A673 (cell line): ENCODE data around the gene ULK4. TPM values are rescaled to one million over a fixed set of nuclear protein-coding genes. Genes with fewer than 3 reads are reported as not detected.

Experiments
- BruUV-seq: library from RNA; stranded (reverse); fragments of 400-500 nt; replicated peaks from 2 replicates; lab custom pipeline; 2021; lab: Mats Ljungman, UMichigan
- CTCF ChIA-PET: fragments of 300-600 bp; sonication (Branson Sonifier 250); formaldehyde crosslinking; loops from one replicate; lab custom pipeline; 2022; ENCODE audit warnings: antibody characterized with exemption; lab: Charles Lee
- POLR2A ChIA-PET: fragments of 300-600 bp; sonication (Branson Sonifier 250); formaldehyde crosslinking; loops from one replicate; lab custom pipeline; 2022; ENCODE audit warnings: antibody characterized with exemption; ENCODE audit not compliant: low non-redundant PET; lab: Charles Lee
- DNase-seq: peaks from one replicate; pipeline ENCODE4 v3.0.0-alpha.2; 2015; ENCODE audit warnings: low spot score
- H3K27ac ChIP-seq: fragments of 200-600 bp; sonication (generic); 2 replicates; pipeline ENCODE4 v1.5.1; 2016; ENCODE audit warnings: mixed run types, low read depth, mild to moderate bottlenecking, mixed read lengths, antibody characterized with exemption, low read length; ENCODE audit not compliant: poor library complexity, severe bottlenecking
- H3K27me3 ChIP-seq: fragments of 200-600 bp; sonication (generic); replicated peaks from 2 replicates; pipeline ENCODE4 v1.6.1; 2017; ENCODE audit warnings: mixed run types, low read depth, mild to moderate bottlenecking, mixed read lengths, antibody characterized with exemption, low read length; ENCODE audit not compliant: insufficient read depth, poor library complexity
- H3K36me3 ChIP-seq: fragments of 200-600 bp; sonication (generic); 2 replicates; pipeline ENCODE4 v1.6.1; 2016; ENCODE audit warnings: mixed run types, mild to moderate bottlenecking, mixed read lengths, antibody characterized with exemption, low read length; ENCODE audit not compliant: insufficient read depth, poor library complexity, severe bottlenecking
- H3K4me1 ChIP-seq: fragments of 200-600 bp; sonication (generic); 2 replicates; pipeline ENCODE4 v1.6.1; 2017; ENCODE audit warnings: mixed run types, mild to moderate bottlenecking, mixed read lengths, antibody characterized with exemption, low read length; ENCODE audit not compliant: insufficient read depth, poor library complexity, severe bottlenecking
- H3K4me3 ChIP-seq: fragments of 200-600 bp; sonication (generic); 2 replicates; pipeline ENCODE4 v1.5.1; 2016; ENCODE audit warnings: low read depth, mixed run types, mild to moderate bottlenecking, mixed read lengths, low read length; ENCODE audit not compliant: poor library complexity, severe bottlenecking
- H3K9me3 ChIP-seq: fragments of 200-600 bp; sonication (generic); 2 replicates; pipeline ENCODE4 v1.6.1; 2016; ENCODE audit warnings: mixed run types, low read depth, mild to moderate bottlenecking, mixed read lengths, antibody characterized with exemption, low read length; ENCODE audit not compliant: poor library complexity, severe bottlenecking
- CTCF ChIP-seq: fragments of 300-800, 200-600 bp; sonication (generic); conservative IDR thresholded peaks from 2 replicates; pipeline ENCODE4 v1.5.1; 2017; ENCODE audit warnings: low read depth, mild to moderate bottlenecking, antibody characterized with exemption, low read length, moderate library complexity, mixed read lengths
- EZH2 ChIP-seq: fragments of 200-600 bp; sonication (generic); IDR thresholded peaks from 2 replicates; pipeline ENCODE4 v1.6.1; 2017; ENCODE audit warnings: borderline replicate concordance, low read depth, mild to moderate bottlenecking, mixed read lengths, antibody characterized with exemption, low read length; ENCODE audit not compliant: poor library complexity, severe bottlenecking
- intact Hi-C: fragments of 100-400 bp; cut with micrococcal nuclease; formaldehyde crosslinking; loops from one replicate; pipeline ENCODE4 v1.10.0; 2022; ENCODE audit not compliant: unreplicated experiment
- total RNA-seq: library from RNA; stranded (reverse); gene quantifications from 2 replicates; pipeline ENCODE4 v1.2.3, GENCODE V29; 2021

ULK4 gene
- total RNA-seq, 1 experiment from 2014 or later = 7.4 TPM

GRCh38 chr3:41753651-41754050, 208.3 kb downstream of the ULK4 start:
- H3K27me3 ChIP-seq = no peaks in the 10 kb centered on the region
- no peak for TF ChIP-seq CTCF
- no peak for TF ChIP-seq EZH2
- H3K9me3 ChIP-seq = no peaks in the 10 kb centered on the region
- ChIA-PET CTCF (no interaction called here), POLR2A (no interaction called here)
- no TSS peak for BruUV-seq
- no peaks in the 10 kb centered on the region for H3K36me3 ChIP-seq
- intact Hi-C loops = no loop called here
- H3K4me1 ChIP-seq = no peaks in the 10 kb centered on the region
- H3K27ac ChIP-seq = no peak overlapping the region
- H3K4me3 ChIP-seq = no peak overlapping the region
- no peak for DNase-seq

- ChIA-PET CTCF (no interaction called here), POLR2A (no interaction called here)
- Histone ChIP-seq H3K9me3 (no peaks in the 10 kb centered on the region), H3K36me3 (no peaks in the 10 kb centered on the region), H3K27ac (no peak overlapping the region), H3K4me1 (no peaks in the 10 kb centered on the region), H3K27me3 (no peaks in the 10 kb centered on the region), H3K4me3 (no peak overlapping the region)
- no TSS peak for BruUV-seq
- intact Hi-C loops = no loop called here
- TF ChIP-seq CTCF (no peak), EZH2 (no peak)
- no peak for DNase-seq
Observed at GRCh38 chr3:41751597-41751996, 210.3 kb downstream of the ULK4 start.

- BruUV-seq = no TSS peak
- ChIA-PET CTCF (no interaction called here), POLR2A (no interaction called here)
- Histone ChIP-seq H3K4me3 (no peak overlapping the region), H3K27ac (no peak overlapping the region), H3K36me3 (no peaks in the 10 kb centered on the region), H3K4me1 (no peaks in the 10 kb centered on the region), H3K9me3 (no peaks in the 10 kb centered on the region), H3K27me3 (no peaks in the 10 kb centered on the region)
- intact Hi-C loops = no loop called here
- no peak for TF ChIP-seq CTCF
- no peak for TF ChIP-seq EZH2
- no peak for DNase-seq
Observed at GRCh38 chr3:41749988-41750387, 211.9 kb downstream of the ULK4 start.
